ENCODE measurements around the gene BDP1.
"Not testable (repeated sequence)": the region's sequence is repeated elsewhere in the genome, so short reads cannot be mapped to it uniquely, and the experiment has no call there.

Gene BDP1

GRCh38 chr5:71575588-71575987, 120.1 kb downstream of the BDP1 start:
- not testable (repeated sequence) for DNase-seq (ENCODE audit: low spot score)

GRCh38 chr5:71576241-71576640, 120.8 kb downstream of the BDP1 start:
- DNase-seq (ENCODE audit: low spot score) = no peak

GRCh38 chr5:71577839-71578238, 122.4 kb downstream of the BDP1 start:
- DNase-seq (ENCODE audit: low spot score) = not testable (repeated sequence)

GRCh38 chr5:71582945-71583584, 127.6 kb downstream of the BDP1 start:
- DNase-seq (ENCODE audit: low spot score) = no peak

- peak; percentile 15 for DNase-seq (ENCODE audit: low spot score)
Observed at GRCh38 chr5:71586052-71586940, 130.8 kb downstream of the BDP1 start.

GRCh38 chr5:71586941-71587765, 131.7 kb downstream of the BDP1 start, which contains the start of gene MCCC2:
Gene MCCC2 (plus strand): TSS chr5:71587340. CDS start chr5:71587426, 86 bp downstream.
- DNase-seq (ENCODE audit: low spot score) = peak; percentile 98

GRCh38 chr5:71587766-71588532, 132.5 kb downstream of the BDP1 start:
- DNase-seq (ENCODE audit: low spot score) = no peak

- DNase-seq (ENCODE audit: low spot score) = no peak
Observed at GRCh38 chr5:71588533-71588885, 133.1 kb downstream of the BDP1 start.

- no peak for DNase-seq (ENCODE audit: low spot score)
Observed at GRCh38 chr5:71589903-71590302, 134.5 kb downstream of the BDP1 start.

GRCh38 chr5:71591100-71591499, 135.6 kb downstream of the BDP1 start:
- DNase-seq (ENCODE audit: low spot score) = no peak

- DNase-seq (ENCODE audit: low spot score) = no peak
Observed at GRCh38 chr5:71596169-71596568, 140.7 kb downstream of the BDP1 start.

GRCh38 chr5:71597001-71597400, 141.6 kb downstream of the BDP1 start:
- DNase-seq (ENCODE audit: low spot score) = no peak

- DNase-seq (ENCODE audit: low spot score) = no peak
Observed at GRCh38 chr5:71600783-71601182, 145.3 kb downstream of the BDP1 start.

- peak; percentile 83 for DNase-seq (ENCODE audit: low spot score)
Observed at GRCh38 chr5:71601222-71602026, 146.0 kb downstream of the BDP1 start.

- not testable (repeated sequence) for DNase-seq (ENCODE audit: low spot score)
Observed at GRCh38 chr5:71609916-71610315, 154.5 kb downstream of the BDP1 start.

- no peak for DNase-seq (ENCODE audit: low spot score)
Observed at GRCh38 chr5:71615809-71616208, 160.4 kb downstream of the BDP1 start.

All from GM03348 (cell line).